ENCODE data around the gene RSBN1L. TPM values are rescaled to one million over a fixed set of nuclear protein-coding genes. Genes with fewer than 3 reads are reported as not detected.

Gene RSBN1L
- polyA plus RNA-seq, 1 donor from 2014 or later, result 24.7 TPM

GRCh38 chr7:77734659-77735421 lies 38.6 kb downstream of the RSBN1L start:
- Histone ChIP-seq H3K4me3 (ENCODE audit: low read length) (no peak overlapping the region), H3K79me2 (replicated peaks; ENCODE audit: insufficient read depth, low read length) (peaks cover 33% of the 10 kb centered on the region), H3K9ac (ENCODE audit: low read length) (no peak overlapping the region)

GRCh38 chr7:77735457-77735856 lies 39.2 kb downstream of the RSBN1L start:
- no peak overlapping the region for H3K4me2 ChIP-seq (ENCODE audit: low read length)
- H3K9me3 ChIP-seq (ENCODE audit: low read length), result no peaks in the 10 kb centered on the region
- H3K9me2 ChIP-seq (ENCODE audit: insufficient read depth, low read length), result no peaks in the 10 kb centered on the region
- no peaks in the 10 kb centered on the region for H3K27me3 ChIP-seq (ENCODE audit: insufficient read depth, low read depth, low read length)
- H3K36me3 ChIP-seq (ENCODE audit: insufficient read depth, low read length), result no peaks in the 10 kb centered on the region
- peaks cover 27% of the 10 kb centered on the region for H3K79me2 ChIP-seq (replicated peaks; ENCODE audit: insufficient read depth, low read length)
- H3K4me3 ChIP-seq (ENCODE audit: low read length), result no peak overlapping the region
- H3K9ac ChIP-seq (ENCODE audit: low read length), result no peak overlapping the region
- no peaks in the 10 kb centered on the region for H4K20me1 ChIP-seq (ENCODE audit: insufficient read depth)
- TF ChIP-seq CTCF (IDR thresholded peaks at IDR 0.05; ENCODE audit: poor library complexity, severe bottlenecking), result no peak
- no peak for TF ChIP-seq EP300 (conservative IDR thresholded peaks at IDR 0.05; ENCODE audit: poor library complexity, severe bottlenecking)
- TF ChIP-seq TAF1 (IDR thresholded peaks at IDR 0.05; ENCODE audit: low read depth), result no peak
- no peak for TF ChIP-seq SMC3 (conservative IDR thresholded peaks at IDR 0.05; ENCODE audit: poor library complexity)
- TF ChIP-seq POLR2AphosphoS5 (IDR thresholded peaks at IDR 0.05), result no peak
- TF ChIP-seq RAD21 (conservative IDR thresholded peaks at IDR 0.05), result no peak
- H3F3A ChIP-seq (ENCODE audit: insufficient read depth, low read length, poor library complexity, severe bottlenecking), result no peaks in the 10 kb centered on the region
- H3K27ac ChIP-seq (ENCODE audit: low read length), result no peak overlapping the region
- no peak overlapping the region for H2AFZ ChIP-seq (ENCODE audit: low read depth, low read length)

More at GRCh38 chr7:77734659-77735421, 38.6 kb downstream of the RSBN1L start:
- no peaks in the 10 kb centered on the region for H3K9me3 ChIP-seq (ENCODE audit: low read length)
- no peaks in the 10 kb centered on the region for H3K9me2 ChIP-seq (ENCODE audit: insufficient read depth, low read length)
- H3K36me3 ChIP-seq (ENCODE audit: insufficient read depth, low read length), result no peaks in the 10 kb centered on the region
- H2AFZ ChIP-seq (ENCODE audit: low read depth, low read length), result no peak overlapping the region
- no peaks in the 10 kb centered on the region for H3K27me3 ChIP-seq (ENCODE audit: insufficient read depth, low read depth, low read length)
- no peaks in the 10 kb centered on the region for H4K20me1 ChIP-seq (ENCODE audit: insufficient read depth)
- H3K4me2 ChIP-seq (ENCODE audit: low read length), result no peak overlapping the region
- TF ChIP-seq SMC3 (conservative IDR thresholded peaks at IDR 0.05; ENCODE audit: poor library complexity), result no peak
- no peak for TF ChIP-seq EP300 (conservative IDR thresholded peaks at IDR 0.05; ENCODE audit: poor library complexity, severe bottlenecking)
- TF ChIP-seq POLR2AphosphoS5 (IDR thresholded peaks at IDR 0.05), result no peak
- TF ChIP-seq EZH2 (IDR thresholded peaks at IDR 0.05; ENCODE audit: borderline replicate concordance, insufficient read depth, low read length, poor library complexity, severe bottlenecking), result no peak
- TF ChIP-seq TAF1 (IDR thresholded peaks at IDR 0.05; ENCODE audit: low read depth), result no peak
- TF ChIP-seq RAD21 (conservative IDR thresholded peaks at IDR 0.05), result no peak
- TF ChIP-seq REST (IDR thresholded peaks at IDR 0.05; ENCODE audit: borderline replicate concordance), result no peak
- TF ChIP-seq CTCF (IDR thresholded peaks at IDR 0.05; ENCODE audit: poor library complexity, severe bottlenecking), result no peak
- no peak for TF ChIP-seq MXI1 (conservative IDR thresholded peaks at IDR 0.05; ENCODE audit: poor library complexity, severe bottlenecking)
- H3F3A ChIP-seq (ENCODE audit: insufficient read depth, low read length, poor library complexity, severe bottlenecking), result no peaks in the 10 kb centered on the region
- H3K27ac ChIP-seq (ENCODE audit: low read length), result no peak overlapping the region
